GM12892 (cell line): ENCODE measurements around the gene CTNNA3.

ENCODE experiments used
- POLR2A ChIP-seq: IDR thresholded peaks from 2 replicates; pipeline ENCODE4 v1.6.1; 2011; ENCODE audit warnings: low read depth, low read length, control low read depth
- POLR2AphosphoS5 ChIP-seq: IDR thresholded peaks from 2 replicates; pipeline ENCODE4 v1.6.1; 2011; ENCODE audit warnings: low read depth, low read length, control low read depth
- TAF1 ChIP-seq: IDR thresholded peaks from 2 replicates; pipeline ENCODE4 v1.6.1; 2011; ENCODE audit warnings: low read depth, mild to moderate bottlenecking, control low read depth, low read length, borderline replicate concordance

GRCh38 chr10:66218981-66219587, 1476.9 kb downstream of the CTNNA3 start:
- no peak for TF ChIP-seq POLR2A
- no peak for TF ChIP-seq TAF1
- TF ChIP-seq POLR2AphosphoS5 = no peak
